Measurements from ENCODE around the gene IFI44. TPM values are rescaled to one million over a fixed set of nuclear protein-coding genes. Genes with fewer than 3 reads are reported as not detected.
A peak's percentile ranks its signal among the peaks of the same experiment; 100 is the strongest.

Gene IFI44
- total and polyA plus RNA-seq, 2 experiments from 2014 or later, result not detected

DNA sequence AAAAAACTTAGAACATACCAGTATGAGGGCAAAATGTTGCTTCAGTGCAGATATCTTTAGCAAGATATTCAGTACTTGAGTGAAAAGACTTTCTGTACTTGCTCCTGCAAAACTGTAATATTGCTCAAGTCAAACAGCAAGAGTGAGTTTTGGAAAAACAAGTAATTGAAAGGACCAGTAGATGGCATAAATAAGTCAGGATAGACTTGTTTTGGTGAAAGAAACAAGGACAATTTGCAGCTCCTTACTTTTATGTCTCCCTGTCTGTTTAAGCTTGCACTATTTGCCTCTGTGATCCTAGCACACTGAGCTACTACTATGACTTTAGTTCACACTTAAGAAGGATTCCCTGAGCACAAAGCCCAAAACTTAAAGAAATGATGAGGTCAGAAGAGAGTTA lies 39.1 kb downstream of the IFI44 start:
- H2AFZ ChIP-seq, result peak overlapping the region; percentile 29; the same call in 1 of the 2 replicates
- H3K27ac ChIP-seq (ENCODE audit: low read depth), result no peak overlapping the region
- ATAC-seq (no peak), DNase-seq (ENCODE audit: low spot score) (peak; percentile 20)
- Mint-ChIP-seq H3K27ac (no peak overlapping the region), H3K4me1 (peaks cover 2% of the 10 kb centered on the region; the same call in 2 of the 3 replicates), H3K9me3 (peaks cover 8% of the 10 kb centered on the region), H3K27me3 (ENCODE audit: insufficient read depth, low read depth, poor library complexity) (peaks cover 3% of the 10 kb centered on the region), H3K4me3 (no peak overlapping the region), H3K36me3 (ENCODE audit: low read depth) (peaks cover 6% of the 10 kb centered on the region; the same call in 1 of the 3 replicates)
- no peaks in the 10 kb centered on the region for H3F3A ChIP-seq (replicated peaks; ENCODE audit: low read depth)
- H3K4me3 ChIP-seq, result no peak overlapping the region
- H4K20me1 ChIP-seq (replicated peaks; ENCODE audit: insufficient read depth), result no peaks in the 10 kb centered on the region
- TF ChIP-seq, protein P1, sequence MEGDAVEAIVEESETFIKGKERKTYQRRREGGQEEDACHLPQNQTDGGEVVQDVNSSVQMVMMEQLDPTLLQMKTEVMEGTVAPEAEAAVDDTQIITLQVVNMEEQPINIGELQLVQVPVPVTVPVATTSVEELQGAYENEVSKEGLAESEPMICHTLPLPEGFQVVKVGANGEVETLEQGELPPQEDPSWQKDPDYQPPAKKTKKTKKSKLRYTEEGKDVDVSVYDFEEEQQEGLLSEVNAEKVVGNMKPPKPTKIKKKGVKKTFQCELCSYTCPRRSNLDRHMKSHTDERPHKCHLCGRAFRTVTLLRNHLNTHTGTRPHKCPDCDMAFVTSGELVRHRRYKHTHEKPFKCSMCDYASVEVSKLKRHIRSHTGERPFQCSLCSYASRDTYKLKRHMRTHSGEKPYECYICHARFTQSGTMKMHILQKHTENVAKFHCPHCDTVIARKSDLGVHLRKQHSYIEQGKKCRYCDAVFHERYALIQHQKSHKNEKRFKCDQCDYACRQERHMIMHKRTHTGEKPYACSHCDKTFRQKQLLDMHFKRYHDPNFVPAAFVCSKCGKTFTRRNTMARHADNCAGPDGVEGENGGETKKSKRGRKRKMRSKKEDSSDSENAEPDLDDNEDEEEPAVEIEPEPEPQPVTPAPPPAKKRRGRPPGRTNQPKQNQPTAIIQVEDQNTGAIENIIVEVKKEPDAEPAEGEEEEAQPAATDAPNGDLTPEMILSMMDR (conservative IDR thresholded peaks at IDR 0.05; ENCODE audit: low read depth in 2 of 2), result peak; percentile 37 to 46; a peak in 3 of 4 replicates
- no peak for TF ChIP-seq EZH2phosphoT487 (IDR thresholded peaks at IDR 0.05; ENCODE audit: unreplicated experiment)
- H3K4me1 ChIP-seq (ENCODE audit: insufficient read depth), result no peaks in the 10 kb centered on the region
- H3K9me2 ChIP-seq (ENCODE audit: insufficient read depth), result 0 out of 2 replicates have a peak, but pooled peaks cover 4% of the 10 kb centered on the region
- H3K79me2 ChIP-seq (replicated peaks; ENCODE audit: insufficient read depth), result no peaks in the 10 kb centered on the region
- H3K27me3 ChIP-seq (ENCODE audit: insufficient read depth), result no peaks in the 10 kb centered on the region
- no peaks in the 10 kb centered on the region for H3K36me3 ChIP-seq (ENCODE audit: insufficient read depth)
- no peak overlapping the region for H3K4me2 ChIP-seq

DNA sequence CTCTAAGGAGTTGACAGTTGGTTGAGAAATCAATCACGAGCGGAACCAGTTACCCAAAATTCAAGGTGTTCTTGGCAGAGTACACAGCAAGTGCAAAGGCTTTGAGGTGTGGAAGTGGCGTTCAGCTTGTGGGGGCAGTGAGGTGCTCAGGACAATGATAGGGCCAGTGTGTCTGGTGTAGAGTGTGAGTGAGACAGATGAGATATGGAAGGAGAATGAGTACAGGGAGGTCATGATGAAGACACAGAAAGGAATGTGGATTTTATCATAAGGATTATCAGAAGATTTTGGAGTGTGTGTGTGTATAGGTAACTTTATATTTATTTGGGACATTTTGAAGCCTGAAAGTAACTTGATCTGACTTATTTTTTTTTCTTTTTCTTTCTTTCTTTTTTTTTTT lies 40.9 kb downstream of the IFI44 start:
- Histone ChIP-seq H3K36me3 (ENCODE audit: insufficient read depth) (no peaks in the 10 kb centered on the region), H3K4me3 (no peak overlapping the region), H3K9me2 (ENCODE audit: insufficient read depth) (0 out of 2 replicates have a peak, but pooled peaks cover 4% of the 10 kb centered on the region), H3K27ac (ENCODE audit: low read depth) (no peak overlapping the region), H3F3A (replicated peaks; ENCODE audit: low read depth) (no peaks in the 10 kb centered on the region), H3K4me1 (ENCODE audit: insufficient read depth) (no peaks in the 10 kb centered on the region), H3K27me3 (ENCODE audit: insufficient read depth) (no peaks in the 10 kb centered on the region), H2AFZ (no peak overlapping the region), H3K79me2 (replicated peaks; ENCODE audit: insufficient read depth) (no peaks in the 10 kb centered on the region), H3K4me2 (no peak overlapping the region), H4K20me1 (replicated peaks; ENCODE audit: insufficient read depth) (no peaks in the 10 kb centered on the region)
- H3K4me1 Mint-ChIP-seq, result peaks cover 2% of the 10 kb centered on the region; the same call in 2 of the 3 replicates
- peaks cover 8% of the 10 kb centered on the region for H3K9me3 Mint-ChIP-seq
- no peak overlapping the region for H3K4me3 Mint-ChIP-seq
- TF ChIP-seq CREB1 (CRISPR knock-in tag; IDR thresholded peaks at IDR 0.05; ENCODE audit: low read depth) (no peak), NANOG (IDR thresholded peaks at IDR 0.05; ENCODE audit: borderline replicate concordance) (no peak), ZNF114 (CRISPR knock-in tag; IDR thresholded peaks at IDR 0.05) (no peak), POLR2AphosphoS5 (IDR thresholded peaks at IDR 0.05; ENCODE audit: low read depth) (no peak)
- TF ChIP-seq, protein P2, sequence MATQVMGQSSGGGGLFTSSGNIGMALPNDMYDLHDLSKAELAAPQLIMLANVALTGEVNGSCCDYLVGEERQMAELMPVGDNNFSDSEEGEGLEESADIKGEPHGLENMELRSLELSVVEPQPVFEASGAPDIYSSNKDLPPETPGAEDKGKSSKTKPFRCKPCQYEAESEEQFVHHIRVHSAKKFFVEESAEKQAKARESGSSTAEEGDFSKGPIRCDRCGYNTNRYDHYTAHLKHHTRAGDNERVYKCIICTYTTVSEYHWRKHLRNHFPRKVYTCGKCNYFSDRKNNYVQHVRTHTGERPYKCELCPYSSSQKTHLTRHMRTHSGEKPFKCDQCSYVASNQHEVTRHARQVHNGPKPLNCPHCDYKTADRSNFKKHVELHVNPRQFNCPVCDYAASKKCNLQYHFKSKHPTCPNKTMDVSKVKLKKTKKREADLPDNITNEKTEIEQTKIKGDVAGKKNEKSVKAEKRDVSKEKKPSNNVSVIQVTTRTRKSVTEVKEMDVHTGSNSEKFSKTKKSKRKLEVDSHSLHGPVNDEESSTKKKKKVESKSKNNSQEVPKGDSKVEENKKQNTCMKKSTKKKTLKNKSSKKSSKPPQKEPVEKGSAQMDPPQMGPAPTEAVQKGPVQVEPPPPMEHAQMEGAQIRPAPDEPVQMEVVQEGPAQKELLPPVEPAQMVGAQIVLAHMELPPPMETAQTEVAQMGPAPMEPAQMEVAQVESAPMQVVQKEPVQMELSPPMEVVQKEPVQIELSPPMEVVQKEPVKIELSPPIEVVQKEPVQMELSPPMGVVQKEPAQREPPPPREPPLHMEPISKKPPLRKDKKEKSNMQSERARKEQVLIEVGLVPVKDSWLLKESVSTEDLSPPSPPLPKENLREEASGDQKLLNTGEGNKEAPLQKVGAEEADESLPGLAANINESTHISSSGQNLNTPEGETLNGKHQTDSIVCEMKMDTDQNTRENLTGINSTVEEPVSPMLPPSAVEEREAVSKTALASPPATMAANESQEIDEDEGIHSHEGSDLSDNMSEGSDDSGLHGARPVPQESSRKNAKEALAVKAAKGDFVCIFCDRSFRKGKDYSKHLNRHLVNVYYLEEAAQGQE (IDR thresholded peaks at IDR 0.05; ENCODE audit: unreplicated experiment), result no peak
- TF ChIP-seq, protein P3, sequence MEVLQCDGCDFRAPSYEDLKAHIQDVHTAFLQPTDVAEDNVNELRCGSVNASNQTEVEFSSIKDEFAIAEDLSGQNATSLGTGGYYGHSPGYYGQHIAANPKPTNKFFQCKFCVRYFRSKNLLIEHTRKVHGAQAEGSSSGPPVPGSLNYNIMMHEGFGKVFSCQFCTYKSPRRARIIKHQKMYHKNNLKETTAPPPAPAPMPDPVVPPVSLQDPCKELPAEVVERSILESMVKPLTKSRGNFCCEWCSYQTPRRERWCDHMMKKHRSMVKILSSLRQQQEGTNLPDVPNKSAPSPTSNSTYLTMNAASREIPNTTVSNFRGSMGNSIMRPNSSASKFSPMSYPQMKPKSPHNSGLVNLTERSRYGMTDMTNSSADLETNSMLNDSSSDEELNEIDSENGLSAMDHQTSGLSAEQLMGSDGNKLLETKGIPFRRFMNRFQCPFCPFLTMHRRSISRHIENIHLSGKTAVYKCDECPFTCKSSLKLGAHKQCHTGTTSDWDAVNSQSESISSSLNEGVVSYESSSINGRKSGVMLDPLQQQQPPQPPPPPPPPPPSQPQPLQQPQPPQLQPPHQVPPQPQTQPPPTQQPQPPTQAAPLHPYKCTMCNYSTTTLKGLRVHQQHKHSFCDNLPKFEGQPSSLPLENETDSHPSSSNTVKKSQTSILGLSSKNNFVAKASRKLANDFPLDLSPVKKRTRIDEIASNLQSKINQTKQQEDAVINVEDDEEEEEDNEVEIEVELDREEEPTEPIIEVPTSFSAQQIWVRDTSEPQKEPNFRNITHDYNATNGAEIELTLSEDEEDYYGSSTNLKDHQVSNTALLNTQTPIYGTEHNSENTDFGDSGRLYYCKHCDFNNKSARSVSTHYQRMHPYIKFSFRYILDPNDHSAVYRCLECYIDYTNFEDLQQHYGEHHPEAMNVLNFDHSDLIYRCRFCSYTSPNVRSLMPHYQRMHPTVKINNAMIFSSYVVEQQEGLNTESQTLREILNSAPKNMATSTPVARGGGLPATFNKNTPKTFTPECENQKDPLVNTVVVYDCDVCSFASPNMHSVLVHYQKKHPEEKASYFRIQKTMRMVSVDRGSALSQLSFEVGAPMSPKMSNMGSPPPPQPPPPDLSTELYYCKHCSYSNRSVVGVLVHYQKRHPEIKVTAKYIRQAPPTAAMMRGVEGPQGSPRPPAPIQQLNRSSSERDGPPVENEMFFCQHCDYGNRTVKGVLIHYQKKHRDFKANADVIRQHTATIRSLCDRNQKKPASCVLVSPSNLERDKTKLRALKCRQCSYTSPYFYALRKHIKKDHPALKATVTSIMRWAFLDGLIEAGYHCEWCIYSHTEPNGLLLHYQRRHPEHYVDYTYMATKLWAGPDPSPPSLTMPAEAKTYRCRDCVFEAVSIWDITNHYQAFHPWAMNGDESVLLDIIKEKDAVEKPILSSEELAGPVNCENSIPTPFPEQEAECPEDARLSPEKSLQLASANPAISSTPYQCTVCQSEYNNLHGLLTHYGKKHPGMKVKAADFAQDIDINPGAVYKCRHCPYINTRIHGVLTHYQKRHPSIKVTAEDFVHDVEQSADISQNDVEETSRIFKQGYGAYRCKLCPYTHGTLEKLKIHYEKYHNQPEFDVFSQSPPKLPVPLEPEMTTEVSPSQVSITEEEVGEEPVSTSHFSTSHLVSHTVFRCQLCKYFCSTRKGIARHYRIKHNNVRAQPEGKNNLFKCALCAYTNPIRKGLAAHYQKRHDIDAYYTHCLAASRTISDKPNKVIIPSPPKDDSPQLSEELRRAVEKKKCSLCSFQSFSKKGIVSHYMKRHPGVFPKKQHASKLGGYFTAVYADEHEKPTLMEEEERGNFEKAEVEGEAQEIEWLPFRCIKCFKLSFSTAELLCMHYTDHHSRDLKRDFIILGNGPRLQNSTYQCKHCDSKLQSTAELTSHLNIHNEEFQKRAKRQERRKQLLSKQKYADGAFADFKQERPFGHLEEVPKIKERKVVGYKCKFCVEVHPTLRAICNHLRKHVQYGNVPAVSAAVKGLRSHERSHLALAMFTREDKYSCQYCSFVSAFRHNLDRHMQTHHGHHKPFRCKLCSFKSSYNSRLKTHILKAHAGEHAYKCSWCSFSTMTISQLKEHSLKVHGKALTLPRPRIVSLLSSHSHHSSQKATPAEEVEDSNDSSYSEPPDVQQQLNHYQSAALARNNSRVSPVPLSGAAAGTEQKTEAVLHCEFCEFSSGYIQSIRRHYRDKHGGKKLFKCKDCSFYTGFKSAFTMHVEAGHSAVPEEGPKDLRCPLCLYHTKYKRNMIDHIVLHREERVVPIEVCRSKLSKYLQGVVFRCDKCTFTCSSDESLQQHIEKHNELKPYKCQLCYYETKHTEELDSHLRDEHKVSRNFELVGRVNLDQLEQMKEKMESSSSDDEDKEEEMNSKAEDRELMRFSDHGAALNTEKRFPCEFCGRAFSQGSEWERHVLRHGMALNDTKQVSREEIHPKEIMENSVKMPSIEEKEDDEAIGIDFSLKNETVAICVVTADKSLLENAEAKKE (CRISPR knock-in tag; IDR thresholded peaks at IDR 0.05), result no peak
- H3K27me3 Mint-ChIP-seq (ENCODE audit: insufficient read depth, low read depth, poor library complexity), result peaks cover 3% of the 10 kb centered on the region
- no peak for ATAC-seq
- DNase-seq (ENCODE audit: low spot score), result no peak
- no peak overlapping the region for H3K27ac Mint-ChIP-seq
- H3K36me3 Mint-ChIP-seq (ENCODE audit: low read depth), result peaks cover 6% of the 10 kb centered on the region; the same call in 1 of the 3 replicates

All from GM23338 (cell line).